GM19240 (cell line): ENCODE results near the gene MYH3.

Experiments
- DNase-seq: peaks from one replicate; pipeline ENCODE4 v3.0.0; 2011; ENCODE audit warnings: low spot score; ENCODE audit not compliant: insufficient read length

MYH3 gene

GRCh38 chr17:10649602-10650001 lies 7.5 kb downstream of the MYH3 start:
- no peak for DNase-seq

GRCh38 chr17:10648956-10649355 lies 8.2 kb downstream of the MYH3 start:
- DNase-seq, result no peak

- DNase-seq, result no peak
Measured at GRCh38 chr17:10648381-10648780, 8.7 kb downstream of the MYH3 start.

GRCh38 chr17:10646392-10646990 lies 10.6 kb downstream of the MYH3 start:
- peak; percentile 38 for DNase-seq

- DNase-seq, result no peak
Measured at GRCh38 chr17:10640475-10640874, 16.6 kb downstream of the MYH3 start.

- DNase-seq, result no peak
Measured at GRCh38 chr17:10638151-10638550, 19.0 kb downstream of the MYH3 start.

- DNase-seq, result no peak
Measured at GRCh38 chr17:10635290-10635689, 21.8 kb downstream of the MYH3 start.

GRCh38 chr17:10633738-10634379 lies 23.2 kb downstream of the MYH3 start:
- peak; percentile 57 for DNase-seq

GRCh38 chr17:10631701-10632100 lies 25.4 kb downstream of the MYH3 start:
- DNase-seq, result no peak

- no peak for DNase-seq
Measured at GRCh38 chr17:10631048-10631700, 25.9 kb downstream of the MYH3 start.

GRCh38 chr17:10629706-10630105 lies 27.4 kb downstream of the MYH3 start:
- no peak for DNase-seq

GRCh38 chr17:10628756-10629155 lies 28.4 kb downstream of the MYH3 start:
- no peak for DNase-seq

GRCh38 chr17:10626390-10626789 lies 30.7 kb downstream of the MYH3 start:
- DNase-seq, result no peak

GRCh38 chr17:10624969-10625368 lies 32.1 kb downstream of the MYH3 start:
- no peak for DNase-seq

- no peak for DNase-seq
Measured at GRCh38 chr17:10623737-10624338, 33.3 kb downstream of the MYH3 start.

- DNase-seq, result no peak
Measured at GRCh38 chr17:10622617-10623485, 34.3 kb downstream of the MYH3 start.

GRCh38 chr17:10621397-10621796 lies 35.7 kb downstream of the MYH3 start:
- no peak for DNase-seq

- DNase-seq, result no peak
Measured at GRCh38 chr17:10620823-10621222, 36.3 kb downstream of the MYH3 start.

GRCh38 chr17:10618202-10618635 lies 38.9 kb downstream of the MYH3 start:
- DNase-seq, result peak; percentile 55

- no peak for DNase-seq
Measured at GRCh38 chr17:10617120-10617505, 40.0 kb downstream of the MYH3 start.

GRCh38 chr17:10616502-10617119 lies 40.5 kb downstream of the MYH3 start:
- DNase-seq, result peak; percentile 59
